HG03460 (cell line): Measurements from ENCODE around the gene GABBR1.

Source experiments
- ATAC-seq: cut with Tn5 transposase; IDR thresholded peaks from one replicate; pipeline ENCODE4 v1.9.1; 2021; ENCODE audit not compliant: unreplicated experiment

GABBR1 gene

DNA sequence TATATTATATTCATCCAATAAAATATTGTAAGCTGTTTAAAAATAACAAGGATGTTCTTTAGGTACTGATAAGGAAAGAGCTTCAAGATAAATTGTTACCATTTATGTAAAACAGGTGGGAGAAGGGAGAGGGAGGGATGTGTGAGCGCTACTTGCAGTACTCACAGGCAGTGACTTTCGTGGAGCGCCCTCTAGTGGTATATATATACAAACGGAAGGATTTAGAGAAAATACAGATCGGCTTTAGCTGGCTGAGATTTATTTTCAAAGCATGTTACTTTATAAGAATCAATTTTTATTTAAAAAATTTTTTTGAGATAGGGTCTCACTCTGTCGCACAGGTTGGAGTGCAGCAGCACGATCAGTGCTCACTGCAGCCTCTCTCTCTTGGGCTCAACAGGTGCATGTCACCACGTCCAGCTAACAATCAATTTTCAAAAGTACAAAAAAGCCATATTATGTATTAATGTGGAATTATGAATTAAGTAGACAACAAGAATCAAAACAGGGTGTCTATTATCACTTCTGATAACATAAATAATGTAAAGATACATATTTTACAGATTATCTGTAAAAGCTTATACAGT lies 20.6 kb upstream of the GABBR1 start:
- no peak for ATAC-seq

DNA sequence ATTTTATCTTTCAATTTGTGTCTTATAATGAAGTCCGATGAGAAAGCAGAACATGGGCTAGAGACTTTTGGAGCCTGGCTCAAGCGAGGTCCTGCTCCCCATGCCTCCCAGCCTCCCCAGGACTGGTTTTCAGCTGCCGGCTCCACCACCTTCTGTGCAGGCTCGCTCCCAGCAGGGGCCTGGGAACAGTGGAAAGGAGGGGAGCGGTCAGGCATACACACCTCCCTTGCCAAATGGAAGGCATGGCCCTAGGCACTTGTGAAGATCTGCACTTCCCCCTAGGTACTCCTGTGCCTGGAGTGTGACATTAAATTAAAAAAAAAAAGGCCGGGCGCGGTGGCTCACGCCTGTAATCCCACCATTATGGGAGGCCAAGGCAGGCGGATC lies 19.2 kb upstream of the GABBR1 start:
- no peak for ATAC-seq

GRCh38 chr6:29651413-29652197 lies 18.6 kb upstream of the GABBR1 start:
- ATAC-seq, result no peak

DNA sequence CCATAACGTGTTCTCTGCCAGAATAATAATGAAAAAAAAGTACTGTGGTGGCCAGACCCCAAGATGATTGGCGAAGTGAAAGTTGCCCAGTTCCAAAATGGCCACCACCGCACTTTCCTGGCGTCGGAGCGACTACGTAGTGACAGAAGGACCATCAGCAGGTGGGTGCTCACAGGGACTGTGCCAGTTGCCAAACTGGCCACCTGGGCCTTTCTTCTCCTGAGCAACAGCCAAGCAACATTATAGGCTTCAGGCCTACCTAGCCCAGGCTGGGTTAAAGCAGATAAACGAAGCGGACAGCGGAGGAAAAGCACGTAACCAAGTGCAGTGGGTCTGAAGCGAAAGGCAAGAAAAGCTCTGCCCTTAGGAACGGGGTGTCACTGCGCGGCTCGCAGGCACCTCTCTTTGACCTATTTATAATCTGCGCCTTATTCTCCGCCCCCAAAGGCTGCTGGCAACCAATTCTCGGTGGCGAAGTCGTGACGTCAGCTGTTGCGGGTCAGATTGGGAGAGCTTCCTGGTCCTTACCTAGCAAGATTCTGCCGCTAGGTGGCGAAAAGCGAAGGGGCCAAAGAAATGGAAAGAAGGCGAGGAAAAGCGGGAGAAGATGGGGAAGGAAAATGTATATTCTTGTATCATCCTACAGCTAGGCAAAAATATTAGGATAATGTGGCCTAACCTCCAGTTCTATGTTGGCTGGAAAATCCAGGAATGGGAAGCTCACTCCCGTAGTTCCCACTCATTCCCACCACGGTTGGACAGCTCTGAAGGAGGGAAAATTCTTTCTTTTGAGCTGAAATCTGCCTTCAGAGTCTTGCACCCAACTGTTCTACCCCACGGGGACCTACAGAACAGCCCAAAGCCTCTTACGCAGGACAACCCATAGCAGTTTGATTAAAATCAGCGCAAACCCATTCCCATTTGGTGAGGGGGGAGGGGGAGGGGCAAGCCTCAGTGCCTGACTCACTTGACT lies 17.0 kb upstream of the GABBR1 start:
- peak; percentile 98 for ATAC-seq

DNA sequence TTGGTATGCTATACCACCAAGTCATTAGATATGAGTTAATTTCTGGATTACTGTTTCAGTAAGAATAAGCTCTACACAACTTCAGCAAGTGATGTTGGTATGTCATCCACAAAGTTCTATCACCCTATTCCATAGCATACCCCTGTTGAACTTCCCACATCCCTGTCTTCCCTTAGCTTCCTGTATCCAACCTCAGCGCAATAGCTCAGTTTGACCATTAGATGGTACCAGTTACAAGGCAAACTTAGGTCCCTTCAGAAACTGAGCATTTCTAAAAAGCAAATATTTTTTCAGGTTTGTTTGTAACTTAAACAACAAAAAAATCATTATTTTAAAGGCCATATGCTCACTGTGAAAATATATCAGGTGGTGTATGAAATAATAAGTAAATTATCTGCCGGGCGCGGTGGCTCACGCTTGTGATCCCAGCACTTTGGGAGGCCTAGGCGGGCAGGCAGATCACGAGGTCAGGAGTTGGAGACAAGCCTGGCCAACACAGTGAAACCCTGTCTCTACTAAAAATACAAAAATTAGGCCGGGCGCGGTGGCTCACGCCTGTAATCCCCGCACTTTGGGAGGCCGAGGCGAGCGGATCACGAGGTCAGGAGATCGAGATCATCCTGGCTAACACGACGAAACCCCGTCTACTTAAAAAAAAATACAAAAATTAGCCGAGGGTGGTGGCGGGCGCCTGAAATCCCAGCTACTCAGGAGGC lies 15.1 kb upstream of the GABBR1 start:
- no peak for ATAC-seq

GRCh38 chr6:29641430-29642148 lies 8.6 kb upstream of the GABBR1 start:
- no peak for ATAC-seq

DNA sequence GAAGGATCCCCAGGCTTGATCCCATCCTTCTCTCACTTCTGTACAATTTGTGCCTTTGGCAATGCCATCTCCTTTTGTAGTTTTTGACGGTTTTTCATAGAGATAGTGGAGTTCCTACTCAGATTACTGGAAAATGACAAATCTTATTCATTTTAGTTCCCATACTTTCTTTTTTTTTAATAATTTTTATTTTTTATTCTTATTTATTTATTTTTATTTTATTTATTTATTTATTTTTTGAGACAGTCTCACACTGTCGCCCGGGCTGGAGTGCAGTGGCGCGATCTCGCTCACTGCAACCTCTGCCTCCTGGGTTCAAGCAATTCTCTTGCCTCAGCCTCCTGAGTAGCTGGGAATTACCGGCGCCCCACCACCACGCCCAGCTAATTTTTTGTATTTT lies 4.3 kb upstream of the GABBR1 start:
- ATAC-seq, result no peak

DNA sequence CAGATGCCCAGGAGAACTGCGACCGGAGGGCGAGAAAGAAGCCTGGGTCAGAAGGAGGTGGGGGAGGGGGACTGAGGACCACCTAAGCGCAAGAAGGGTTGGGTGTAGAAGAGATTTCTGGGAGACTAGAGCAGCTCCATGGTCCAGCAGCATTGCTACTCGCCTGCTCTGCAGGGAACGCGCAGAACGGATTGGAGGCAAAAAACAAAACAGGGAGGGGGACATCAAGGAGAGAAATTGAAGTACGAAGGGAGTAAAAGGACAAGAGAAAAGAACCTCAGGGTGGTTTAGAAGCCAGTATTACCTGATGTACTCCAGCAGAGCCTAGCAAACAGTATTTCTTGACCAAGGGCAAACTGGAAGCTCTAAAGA lies 537 bp upstream of the GABBR1 start:
- ATAC-seq, result no peak

- ATAC-seq, result peak; percentile 28
Measured at GRCh38 chr6:29631860-29632731, 887 bp downstream of the GABBR1 start.

- ATAC-seq, result no peak
Measured at GRCh38 chr6:29631209-29631810, 1.7 kb downstream of the GABBR1 start.

GRCh38 chr6:29630315-29630714 lies 2.7 kb downstream of the GABBR1 start:
- no peak for ATAC-seq

DNA sequence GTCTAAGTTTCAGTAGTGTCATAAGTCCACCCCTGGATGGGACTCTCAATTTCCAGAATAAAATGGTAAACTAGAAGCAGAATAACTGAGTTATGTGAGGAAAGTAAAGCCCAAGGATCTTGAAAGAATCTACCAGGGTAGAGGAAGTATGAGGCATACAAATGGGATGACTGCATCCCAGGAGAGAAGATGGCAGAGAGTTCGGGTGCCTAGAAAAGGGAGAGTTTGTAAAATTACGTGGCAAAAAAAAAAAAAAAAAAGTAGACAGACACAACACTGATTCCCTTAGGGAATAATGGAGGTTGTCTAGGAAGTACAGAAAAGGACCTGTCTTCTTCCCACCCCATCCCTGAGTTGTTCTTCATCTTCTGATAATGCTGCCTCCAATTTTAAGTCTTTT lies 3.4 kb downstream of the GABBR1 start:
- no peak for ATAC-seq

GRCh38 chr6:29628419-29629281 lies 4.3 kb downstream of the GABBR1 start:
- no peak for ATAC-seq

DNA sequence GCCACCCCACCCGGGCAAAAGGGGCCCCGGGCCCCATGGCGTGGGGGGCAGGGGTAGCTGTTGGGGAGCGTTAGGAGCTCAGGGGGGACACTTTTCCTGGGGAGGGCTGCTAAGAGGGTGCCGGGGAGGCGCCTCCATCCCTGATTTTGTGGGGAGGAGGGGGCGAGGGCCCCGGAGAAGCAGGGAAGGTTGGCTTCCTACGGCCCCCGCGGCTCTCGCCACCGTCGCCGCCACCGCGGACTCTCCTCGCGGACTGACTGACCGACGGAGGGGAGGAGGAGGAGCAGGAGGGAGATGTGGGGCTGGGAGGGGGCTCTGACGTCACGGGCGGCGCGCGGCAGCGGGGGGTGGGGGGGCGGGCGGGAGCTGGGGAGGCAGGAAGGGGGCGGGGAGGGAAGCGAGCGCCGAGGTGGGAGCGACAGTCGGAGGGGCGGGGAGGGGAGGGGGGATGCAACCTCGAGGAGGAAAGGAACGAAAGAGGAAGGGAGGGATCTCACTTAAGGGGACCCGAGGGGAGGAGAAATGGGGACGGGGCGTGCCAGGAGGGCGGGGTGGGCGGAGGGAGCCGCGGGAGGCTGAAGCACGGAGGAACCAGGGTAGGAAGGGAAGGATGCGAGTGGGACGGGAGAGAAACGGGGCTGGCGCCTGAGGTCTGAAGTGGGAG lies 5.1 kb downstream of the GABBR1 start:
- no peak for ATAC-seq

GRCh38 chr6:29626948-29627754 lies 5.8 kb downstream of the GABBR1 start:
- ATAC-seq, result no peak

- ATAC-seq, result no peak
Measured at GRCh38 chr6:29625337-29625930, 7.5 kb downstream of the GABBR1 start.
